GM21528 (cell line): ENCODE measurements around the gene FAM177B.

Experiments
- ATAC-seq: cut with Tn5 transposase; IDR thresholded peaks from one replicate; pipeline ENCODE4 v1.9.1; 2021; ENCODE audit warnings: mild to moderate bottlenecking, moderate library complexity; ENCODE audit not compliant: unreplicated experiment, low FRiP score

Gene FAM177B

DNA sequence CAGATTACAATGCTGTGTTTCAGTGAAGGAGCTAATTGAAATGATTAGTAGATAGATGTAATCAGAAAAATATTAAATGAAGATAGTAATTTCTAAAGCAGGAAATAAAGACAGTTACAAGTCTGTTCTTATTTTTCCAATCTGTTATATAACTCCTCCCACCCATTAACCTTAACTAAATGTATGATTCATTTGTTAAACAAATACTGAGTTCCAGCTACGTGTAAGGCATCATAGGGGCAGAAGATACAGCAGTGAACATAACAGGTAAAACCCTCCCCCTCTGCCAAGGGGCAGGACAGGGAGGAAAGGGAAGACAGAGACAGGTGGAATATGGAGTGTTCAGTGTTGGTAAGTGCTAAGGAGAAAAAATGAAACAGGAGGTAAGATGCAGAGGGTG, at the start of gene FAM177B:
TSS of gene FAM177B (plus strand) at position 231 of the 400 bp plus-strand sequence. CDS start 9,344 bp downstream, outside the sequence.
- ATAC-seq = no peak

DNA sequence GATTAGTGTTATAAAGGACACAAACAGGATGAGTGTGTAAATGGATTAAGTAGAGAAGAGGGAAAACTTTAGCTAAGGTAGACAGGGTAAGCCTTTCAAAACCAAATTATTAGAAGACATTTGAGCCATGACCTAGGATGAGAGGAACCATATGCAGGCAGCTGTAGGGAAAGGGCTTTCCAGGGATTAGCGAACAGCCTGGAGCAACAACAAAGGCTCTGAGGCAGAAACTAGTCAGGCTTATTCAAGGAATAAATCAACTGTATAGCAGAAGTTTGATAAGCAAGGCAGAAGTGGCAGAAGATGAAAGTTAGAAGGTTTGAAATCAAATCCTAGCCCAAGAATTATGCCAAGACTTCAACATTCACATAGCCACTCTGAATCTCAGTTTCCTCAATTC, 46.0 kb upstream of the FAM177B start:
- no peak for ATAC-seq

DNA sequence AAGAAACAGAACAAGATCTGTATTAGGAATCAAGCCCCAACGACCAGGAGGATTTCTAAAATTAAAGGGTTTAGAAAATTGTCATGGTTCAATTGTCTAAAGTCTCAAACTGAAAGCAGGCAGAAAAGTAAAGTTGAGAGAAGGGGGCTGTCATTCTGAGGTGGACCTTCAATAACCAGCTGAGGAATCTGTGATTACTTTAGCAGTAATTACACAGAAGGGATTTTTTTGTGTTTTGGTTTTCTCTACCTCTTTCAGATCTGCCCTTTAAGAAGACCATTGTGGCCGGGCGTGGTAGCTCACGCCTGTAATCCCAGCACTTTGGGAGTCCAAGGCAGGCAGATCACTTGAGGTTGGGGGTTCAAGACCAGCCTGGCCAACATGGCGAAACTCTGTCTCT, 42.1 kb upstream of the FAM177B start:
- no peak for ATAC-seq

DNA sequence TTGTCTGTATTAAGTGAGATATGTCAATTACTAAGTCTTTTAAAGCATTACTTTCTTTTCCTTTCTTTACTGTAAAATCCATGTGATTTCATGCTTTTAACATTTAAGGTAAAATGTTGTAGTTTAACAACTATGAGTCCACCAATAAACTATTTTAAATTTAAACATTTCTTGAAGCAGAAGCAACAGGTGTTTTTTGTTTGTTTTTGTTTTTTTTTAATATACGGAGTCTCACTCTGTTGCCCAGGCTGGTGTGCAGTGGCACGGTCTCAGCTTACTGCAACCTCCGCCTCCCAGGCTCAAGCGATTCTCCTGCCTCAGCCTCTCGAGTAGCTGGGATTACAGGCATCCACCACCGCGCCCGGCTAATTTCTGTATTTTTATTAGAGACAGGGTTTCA, 40.3 kb upstream of the FAM177B start:
- no peak for ATAC-seq

DNA sequence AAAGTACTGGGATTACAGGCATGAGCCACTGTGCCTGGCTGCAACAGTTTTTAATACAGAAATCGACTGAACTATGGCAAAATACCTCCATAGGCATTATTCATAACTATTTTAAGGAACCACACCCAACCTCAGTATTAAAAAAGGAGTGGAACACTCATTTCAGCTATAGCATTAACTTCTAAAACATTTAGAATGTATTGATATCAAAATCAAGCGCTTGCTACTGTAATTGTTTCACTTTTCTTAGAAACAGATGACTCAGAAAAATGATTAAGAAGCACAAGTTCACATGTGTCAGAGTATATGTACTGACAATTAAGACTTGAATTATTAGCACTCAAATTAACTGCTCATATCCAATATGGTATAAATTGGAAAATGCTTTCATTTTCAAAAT, 39.8 kb upstream of the FAM177B start:
- ATAC-seq = no peak

DNA sequence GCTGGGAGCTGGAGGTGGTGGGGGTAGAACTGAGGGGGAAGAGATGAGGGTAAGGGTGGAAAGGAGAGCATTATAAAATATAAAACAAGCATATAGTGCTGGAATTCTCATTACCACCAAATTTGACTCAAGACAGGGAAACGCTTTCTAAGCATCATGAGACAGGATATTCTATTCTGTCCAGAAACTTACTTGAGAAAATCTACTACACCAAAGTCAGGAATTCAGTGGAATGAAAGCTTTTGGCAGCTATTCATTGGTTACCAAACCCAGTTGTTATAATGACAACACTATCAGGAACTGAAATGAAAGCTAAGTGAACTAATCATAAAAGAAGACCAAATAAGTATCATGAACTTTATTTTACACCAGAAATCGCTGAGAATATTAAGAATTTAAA, 39.2 kb upstream of the FAM177B start:
- no peak for ATAC-seq

DNA sequence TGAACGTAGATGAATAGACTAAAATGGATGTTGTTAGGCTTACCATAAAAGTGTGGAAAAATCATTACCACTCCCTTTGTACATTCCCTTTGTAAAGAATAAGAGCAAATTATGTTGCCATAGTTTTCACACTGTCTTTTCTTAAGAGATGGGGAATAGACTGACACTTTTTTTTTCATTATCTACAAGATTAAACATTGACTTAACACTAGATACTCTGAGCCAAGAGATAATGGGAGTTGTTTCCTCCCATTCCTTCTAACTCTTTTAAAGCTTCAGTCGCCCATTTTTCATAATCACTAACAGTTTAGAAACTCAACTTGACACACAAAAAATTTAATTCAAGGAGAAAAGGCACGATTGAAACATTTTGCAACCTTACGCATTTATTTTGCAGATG, 34.8 kb upstream of the FAM177B start:
- ATAC-seq = no peak

DNA sequence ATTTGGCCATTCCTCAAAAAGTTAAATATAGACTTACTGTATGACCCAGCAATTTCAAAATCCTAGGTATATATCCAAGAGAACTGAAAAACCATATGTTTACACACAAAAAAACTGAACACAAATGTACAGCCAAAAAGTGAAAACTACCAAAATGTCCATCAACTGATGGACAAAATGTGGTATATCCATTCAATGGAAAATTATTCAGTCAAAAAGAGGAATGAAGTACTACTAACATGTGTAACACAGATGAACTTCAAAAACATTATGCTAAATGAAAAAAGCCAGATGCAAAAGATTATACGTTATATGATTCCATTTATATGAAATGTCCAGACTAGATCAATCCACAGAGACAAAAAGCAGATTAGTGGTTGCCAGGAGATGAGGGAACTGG, 32.7 kb upstream of the FAM177B start:
- no peak for ATAC-seq

DNA sequence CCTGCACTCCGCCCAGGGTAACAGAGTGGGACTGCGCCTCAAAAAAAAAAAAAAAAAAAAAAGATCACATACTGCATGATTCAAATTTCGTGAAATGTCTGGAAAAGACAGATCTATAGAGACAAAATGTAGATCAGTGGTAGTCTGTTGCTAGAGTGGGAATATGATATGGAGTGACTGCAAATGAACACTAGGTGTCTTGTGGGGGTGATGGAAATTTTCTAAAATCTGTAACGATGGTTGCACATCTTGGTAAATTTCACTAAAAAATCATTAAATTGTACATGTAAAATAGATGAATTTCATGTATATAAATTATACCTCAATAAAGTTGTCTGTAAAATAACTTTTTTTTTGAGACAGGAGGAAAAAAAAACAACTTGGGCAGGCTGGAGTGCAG, 30.2 kb upstream of the FAM177B start:
- no peak for ATAC-seq

DNA sequence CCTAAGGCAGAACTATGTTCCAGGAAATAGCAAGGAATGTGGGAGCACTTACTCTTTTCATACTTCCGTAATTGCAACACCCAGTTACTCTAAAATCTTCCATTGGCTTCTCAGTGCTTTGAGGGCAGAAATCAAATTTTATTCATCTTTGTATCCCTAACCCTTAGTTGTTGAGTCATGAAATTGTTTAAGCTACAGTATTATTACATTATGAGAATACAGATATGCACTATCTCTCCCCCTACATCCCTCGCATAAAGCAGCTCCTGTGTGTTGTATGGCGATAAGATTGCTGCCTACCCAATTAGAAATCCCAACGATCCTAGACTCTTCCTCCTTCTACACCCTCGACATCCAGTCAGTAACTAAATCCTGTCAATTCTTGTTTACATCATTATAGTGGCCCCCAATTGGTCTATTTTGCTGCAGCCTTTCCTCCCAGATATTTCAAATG, 27.3 kb upstream of the FAM177B start:
- no peak for ATAC-seq

DNA sequence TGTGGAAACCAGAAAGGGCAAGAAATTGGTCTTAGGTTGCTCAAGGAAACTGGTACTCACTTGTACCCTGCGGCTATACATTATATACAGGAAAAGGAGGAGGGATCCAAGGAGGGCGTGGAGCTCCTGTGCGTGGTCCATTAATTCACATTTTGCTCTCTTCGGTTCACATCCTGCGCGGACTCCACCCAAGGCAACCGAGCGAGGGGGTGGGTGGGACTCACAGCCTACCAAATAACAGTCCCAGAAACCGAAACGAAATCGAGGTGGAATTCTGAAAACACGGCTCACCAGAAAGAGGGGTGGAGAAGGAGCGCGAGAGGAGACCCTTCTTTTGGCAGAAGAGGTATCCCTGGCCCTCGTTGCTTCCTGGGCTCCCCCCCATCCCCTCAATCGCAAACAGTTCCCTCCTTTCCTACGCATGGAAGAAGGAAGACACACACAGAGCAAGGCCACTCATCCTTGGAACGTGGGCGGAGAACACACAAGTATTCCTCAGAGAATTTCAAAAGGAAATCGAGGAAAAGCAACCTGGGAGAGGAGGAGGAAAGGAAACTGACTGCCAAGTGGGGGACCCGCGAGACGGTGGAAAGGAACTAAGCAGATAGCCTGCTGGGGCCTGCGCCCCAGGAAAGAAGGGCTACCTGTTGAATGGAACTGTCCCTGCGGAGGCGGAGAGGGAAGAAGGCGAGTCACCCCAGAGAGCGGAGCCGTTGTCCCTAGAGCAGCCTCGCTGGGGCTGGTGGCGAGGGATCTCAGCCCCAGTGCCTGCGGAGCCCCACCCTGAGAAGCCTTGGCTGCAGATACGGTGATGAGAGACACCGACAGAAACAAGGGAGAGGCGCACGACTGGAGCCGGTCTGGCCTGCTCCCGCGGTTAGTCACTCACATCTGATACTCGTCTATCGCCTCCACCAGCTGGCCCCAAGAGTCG, 25.4 kb upstream of the FAM177B start:
- ATAC-seq = peak; percentile 43

DNA sequence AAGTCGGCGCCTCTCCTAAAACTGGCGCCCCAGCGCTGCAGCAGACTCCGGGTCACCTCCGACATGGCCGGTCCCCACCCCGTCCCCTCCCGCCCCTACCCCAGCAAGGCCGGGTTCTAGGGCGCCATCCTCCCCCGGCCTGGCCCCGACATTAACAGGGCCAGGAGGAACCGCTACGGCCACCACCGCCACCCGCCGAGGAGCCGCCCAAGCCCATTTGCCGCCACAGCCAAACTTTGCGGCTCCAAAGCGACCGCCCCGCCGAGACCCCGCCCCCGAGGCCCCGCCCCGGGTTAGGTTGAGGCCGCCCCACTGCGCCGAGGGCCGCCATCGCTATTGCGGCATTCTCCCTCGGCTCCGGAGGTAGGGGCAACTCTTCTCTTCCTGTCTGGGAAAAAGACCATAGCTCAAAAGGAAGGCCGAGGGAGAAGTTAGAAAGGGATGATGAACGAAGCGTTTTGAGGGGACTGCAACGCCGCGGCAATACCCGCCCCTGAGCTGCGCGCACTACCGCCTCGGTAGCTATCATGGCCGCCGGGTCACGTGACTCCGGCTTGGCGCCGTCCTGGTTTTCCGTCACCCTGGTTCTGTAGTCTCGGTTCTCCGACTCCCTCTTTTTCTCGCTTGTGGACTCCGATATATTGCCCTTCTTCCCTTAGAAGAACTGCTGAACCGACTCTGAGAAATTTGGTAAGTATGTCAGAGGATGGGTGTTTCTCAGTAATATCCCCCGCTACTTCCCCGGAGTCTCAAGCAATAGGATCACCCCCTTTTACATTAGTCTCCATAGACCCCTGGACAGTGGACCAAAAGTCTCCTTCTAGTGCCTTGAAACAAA, 24.5 kb upstream of the FAM177B start, which contains the start of the genes AIDA and BROX:
TSS of gene AIDA (minus strand) at position 239 of the 838 bp plus-strand sequence. CDS start at position 65, 174 bp downstream.
TSS of gene BROX (plus strand) at position 312 of the 838 bp plus-strand sequence. CDS start 3,136 bp downstream, outside the sequence.
- peak; percentile 86 for ATAC-seq

DNA sequence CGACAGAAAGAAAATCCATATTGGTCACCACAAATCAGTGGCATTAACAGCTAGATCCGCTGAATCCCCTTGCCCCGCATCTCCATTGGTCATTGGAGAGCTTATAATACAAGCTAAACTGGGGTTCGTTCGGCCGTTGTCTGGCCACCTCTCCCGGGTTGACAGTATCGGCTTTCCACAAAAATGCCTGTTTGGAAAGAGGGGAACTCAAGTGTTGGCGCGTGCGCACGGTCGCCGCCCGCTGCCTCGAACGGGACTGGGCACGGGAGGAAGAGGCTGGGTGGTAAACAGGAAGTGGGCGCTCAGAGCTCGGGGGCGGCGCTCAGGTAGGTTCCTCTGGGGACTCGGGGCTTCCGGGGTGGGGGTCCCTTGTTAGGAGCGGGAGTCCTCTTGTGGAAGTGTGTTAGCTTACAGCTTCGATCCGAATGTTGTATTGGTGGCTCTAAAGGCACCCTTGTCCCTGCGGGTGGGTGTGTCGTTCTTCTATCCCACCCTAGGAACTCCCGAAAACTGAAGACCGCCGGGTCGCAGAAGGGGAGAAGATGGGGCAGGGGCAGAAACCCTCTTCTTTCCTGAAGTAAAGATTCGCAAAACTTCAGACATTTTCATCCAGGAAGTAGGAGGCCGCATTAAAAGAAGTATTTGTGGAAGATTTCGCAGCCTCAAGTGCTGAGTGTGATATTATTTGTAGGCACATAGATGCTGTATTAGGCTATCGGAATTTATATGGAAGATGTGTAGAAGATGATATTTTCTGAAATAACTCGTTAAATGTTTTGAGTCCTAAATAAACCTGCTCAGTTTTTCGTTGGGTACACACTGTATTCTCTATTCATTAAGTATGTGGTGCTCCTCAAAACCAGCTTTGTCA, 23.7 kb upstream of the FAM177B start:
- peak; percentile 65 for ATAC-seq

DNA sequence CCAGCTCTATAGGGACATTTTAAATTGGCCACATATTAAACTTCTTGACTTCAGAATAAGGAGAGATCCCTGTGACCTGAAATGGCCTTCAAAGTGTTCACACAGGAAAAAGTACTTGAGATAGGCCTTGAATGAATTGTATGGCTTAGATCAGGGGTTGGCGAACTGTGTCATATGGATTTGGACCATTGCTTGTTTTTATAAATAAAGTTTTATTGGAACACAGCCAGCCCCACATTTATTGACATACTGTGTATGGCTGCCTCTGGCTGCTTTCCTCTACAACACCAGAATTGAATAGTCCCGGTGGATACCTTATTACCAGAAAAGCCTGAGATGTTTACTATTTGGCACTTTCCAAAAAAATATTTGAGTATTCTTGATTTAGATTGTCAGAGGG, 20.6 kb upstream of the FAM177B start:
- ATAC-seq = no peak

DNA sequence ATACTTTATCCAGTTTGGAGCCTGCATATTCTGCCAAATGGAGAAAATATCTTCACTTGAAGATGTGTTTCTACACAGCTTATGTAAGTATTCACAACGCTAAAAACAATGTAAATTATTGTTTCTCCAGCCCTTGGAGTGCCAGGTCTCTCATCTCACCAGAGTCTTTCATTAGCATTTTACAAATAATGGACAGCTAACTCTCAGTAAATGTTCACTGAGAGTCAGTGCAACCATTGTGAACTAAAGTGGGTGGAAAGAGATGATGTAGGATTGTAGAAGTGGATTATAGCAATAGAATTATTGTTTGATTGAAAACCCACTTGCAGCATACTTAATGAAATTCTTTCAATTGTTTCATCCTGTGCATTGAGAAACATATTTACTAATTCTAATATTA, 8.3 kb upstream of the FAM177B start:
- no peak for ATAC-seq

DNA sequence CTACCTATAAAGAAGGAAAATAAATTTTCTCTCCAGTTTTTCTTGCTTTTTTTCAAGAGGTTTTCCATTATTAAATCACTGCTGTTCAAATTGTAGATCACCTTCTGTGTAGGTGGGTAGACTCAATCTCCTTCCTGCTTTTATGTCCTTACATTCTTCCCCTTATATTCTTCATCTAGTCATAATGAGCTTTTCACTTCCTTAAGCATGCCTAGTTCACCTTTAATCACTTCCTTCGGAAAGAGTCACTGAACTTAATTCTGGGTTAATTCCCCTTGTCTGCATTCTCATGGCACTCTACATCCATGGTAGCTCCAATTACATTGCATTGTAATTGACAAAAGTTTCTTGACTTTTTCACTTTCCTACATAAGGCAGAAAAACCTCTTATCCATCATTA, 6.1 kb upstream of the FAM177B start:
- no peak for ATAC-seq

DNA sequence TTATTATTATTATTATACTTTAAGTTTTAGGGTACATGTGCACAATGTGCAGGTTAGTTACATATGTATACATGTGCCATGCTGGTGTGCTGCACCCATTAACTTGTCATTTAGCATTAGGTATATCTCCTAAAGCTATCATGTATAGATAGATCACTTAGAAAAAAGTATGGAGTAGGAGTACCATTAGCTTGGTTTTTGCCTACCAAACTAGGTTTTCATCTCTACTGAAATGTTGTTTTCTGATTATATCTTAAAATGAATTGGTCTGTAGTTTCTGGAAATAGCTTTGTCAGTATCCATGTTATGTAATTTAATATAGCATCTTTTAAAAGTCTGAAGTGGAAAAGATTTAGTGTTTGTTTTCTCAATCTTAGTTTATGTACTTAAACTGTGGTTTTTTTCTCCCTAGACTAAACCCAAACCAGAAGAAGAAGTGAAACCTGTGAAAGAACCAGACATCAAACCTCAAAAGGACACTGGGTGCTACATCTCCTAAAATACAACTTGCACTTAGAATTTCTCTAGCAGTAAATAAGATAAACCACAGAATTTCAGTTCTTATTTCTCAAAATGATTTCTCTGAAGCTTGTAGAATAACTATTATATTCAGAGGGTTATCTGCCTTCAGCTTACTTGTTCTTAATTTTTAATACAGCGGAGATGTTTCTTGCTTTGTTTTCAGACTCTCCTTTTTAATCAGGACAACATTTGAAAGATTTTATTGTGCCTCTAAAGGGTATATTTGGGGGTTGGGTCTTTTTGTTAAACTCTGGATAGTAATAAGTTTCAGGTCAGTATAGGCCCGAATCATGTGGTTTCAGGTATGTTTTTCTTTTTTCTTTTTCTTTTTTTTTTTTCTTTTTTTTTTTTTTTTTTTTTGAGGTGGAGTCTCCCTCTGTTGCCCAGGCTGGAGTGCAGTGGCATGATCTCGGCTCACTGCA, 4.5 kb upstream of the FAM177B start:
- ATAC-seq = peak; percentile 98

DNA sequence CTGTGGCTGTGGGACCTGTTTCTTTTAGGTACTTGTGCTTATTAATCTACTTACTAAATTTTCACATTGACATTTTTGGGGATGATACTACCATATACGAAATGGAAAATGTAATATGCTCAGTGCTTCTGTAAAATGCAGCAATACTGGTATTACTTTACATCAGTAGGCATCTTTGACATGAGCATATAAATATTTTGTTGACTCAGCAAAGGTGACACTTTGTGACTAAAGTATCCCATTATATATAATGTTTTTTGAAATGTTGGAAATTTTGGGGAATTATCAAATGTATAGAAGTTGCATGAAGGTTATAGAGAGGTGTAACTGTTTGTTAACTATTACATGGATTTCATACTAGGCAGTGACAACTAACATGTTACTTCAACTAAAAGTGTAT, 2.3 kb upstream of the FAM177B start:
- no peak for ATAC-seq

DNA sequence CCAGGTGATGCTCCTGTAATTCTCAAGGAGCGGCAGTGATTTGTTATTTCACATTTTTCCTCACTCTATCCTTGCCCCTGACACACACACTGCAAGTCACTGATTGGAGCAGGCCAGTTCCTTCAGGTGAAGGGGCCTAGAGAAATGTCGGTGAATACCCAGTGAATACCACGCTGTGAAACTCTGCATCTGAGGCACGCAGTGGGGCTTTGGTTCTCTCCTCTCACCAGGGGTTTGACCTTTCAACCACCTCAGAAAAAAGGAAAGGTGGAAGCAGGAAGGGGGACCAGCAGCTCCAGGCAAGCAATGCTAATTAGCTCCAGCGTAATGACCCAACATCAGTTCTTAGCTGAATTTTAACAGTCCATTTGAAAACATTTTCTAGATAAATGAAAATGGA, 532 bp upstream of the FAM177B start:
- ATAC-seq = no peak
